OCI-LY3 (cell line): ENCODE measurements around the gene ZFR2.

ENCODE experiments used
- CTCF ChIP-seq: fragments of 200-600, 300-600 bp; sonication (generic); IDR thresholded peaks from 2 replicates; pipeline ENCODE4 v1.5.1; 2014; ENCODE audit warnings: antibody characterized with exemption, low read length, low read depth
- EZH2phosphoT487 ChIP-seq: fragments of 200-600 bp; shearing (Covaris generic); IDR thresholded peaks from 2 replicates; pipeline ENCODE4 v1.6.1; 2018; ENCODE audit warnings: antibody characterized with exemption, mixed run types, low read depth

- no peak for TF ChIP-seq CTCF
- no peak for TF ChIP-seq EZH2phosphoT487
Observed at GRCh38 chr19:3810708-3811355, 58.0 kb downstream of the ZFR2 start.
